Activated T-helper 2 cell treated with anti-CD3 and anti-CD28 coated beads, Interferon-gamma antibody, Interleukin-2, Interleukin-4, amounts not matched to agents 10 μg/mL and 5 μg/mL and 100 μg/mL, durations not matched to agents 14 hours and 24 hours and 36 hours (primary cell): ENCODE results near the gene ZNF764. TPM values are rescaled to one million over a fixed set of nuclear protein-coding genes. Genes with fewer than 3 reads are reported as not detected.

Experiments
- DNase-seq: peaks from one replicate; pipeline ENCODE4 v3.0.0; 2021; ENCODE audit warnings: low spot score
- H3K27ac Mint-ChIP-seq: one replicate; pipeline ENCODE4 v1.8.0; 2021; ENCODE audit warnings: mixed read lengths
- H3K27me3 Mint-ChIP-seq: one replicate; pipeline ENCODE4 v1.8.0; 2021; ENCODE audit warnings: low read depth, mixed read lengths
- H3K36me3 Mint-ChIP-seq: one replicate; pipeline ENCODE4 v1.8.0; 2021; ENCODE audit warnings: low read depth, mixed read lengths
- H3K4me1 Mint-ChIP-seq: one replicate; pipeline ENCODE4 v1.8.0; 2021; ENCODE audit warnings: low read depth, mixed read lengths
- H3K4me3 Mint-ChIP-seq: one replicate; pipeline ENCODE4 v1.8.0; 2021; ENCODE audit warnings: low read depth, mild to moderate bottlenecking, moderate library complexity, mixed read lengths
- H3K9me3 Mint-ChIP-seq: one replicate; pipeline ENCODE4 v1.8.0; 2021; ENCODE audit warnings: mixed read lengths
- intact Hi-C: fragments of 100-400 bp; cut with micrococcal nuclease; formaldehyde crosslinking; loops from one replicate; pipeline ENCODE4 v1.15.1; 2023
- total RNA-seq: library from RNA; stranded (reverse); gene quantifications from 2 replicates; pipeline ENCODE4 v1.2.3, GENCODE V29; 2022

ZNF764 gene
- total RNA-seq, 1 donor from 2014 or later = 14.6 TPM

DNA sequence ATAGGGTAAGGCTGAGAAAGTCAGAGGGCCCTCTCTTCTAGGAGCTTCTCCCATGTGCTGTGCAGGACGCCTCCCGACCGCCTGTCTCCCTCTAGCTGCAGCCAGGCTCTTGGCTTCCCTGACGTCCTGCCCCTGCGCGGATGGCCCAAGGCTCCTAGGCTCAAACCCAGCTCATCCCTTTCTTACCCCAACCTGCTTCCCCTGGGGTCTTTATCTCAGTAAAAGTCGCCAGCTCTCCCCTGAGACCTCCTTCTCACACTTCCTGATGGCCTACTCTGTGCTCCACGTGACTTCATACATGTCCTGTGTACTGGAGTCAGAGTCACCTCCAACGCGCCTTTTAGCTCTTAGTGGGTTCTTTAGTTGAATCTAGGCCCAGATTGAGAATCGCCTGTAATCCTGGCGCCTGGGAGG lies 22.4 kb downstream of the ZNF764 start:
- DNase-seq = peak; percentile 62
- H3K9me3 Mint-ChIP-seq = no peaks in the 10 kb centered on the region
- peaks cover 42% of the 10 kb centered on the region for H3K36me3 Mint-ChIP-seq

DNA sequence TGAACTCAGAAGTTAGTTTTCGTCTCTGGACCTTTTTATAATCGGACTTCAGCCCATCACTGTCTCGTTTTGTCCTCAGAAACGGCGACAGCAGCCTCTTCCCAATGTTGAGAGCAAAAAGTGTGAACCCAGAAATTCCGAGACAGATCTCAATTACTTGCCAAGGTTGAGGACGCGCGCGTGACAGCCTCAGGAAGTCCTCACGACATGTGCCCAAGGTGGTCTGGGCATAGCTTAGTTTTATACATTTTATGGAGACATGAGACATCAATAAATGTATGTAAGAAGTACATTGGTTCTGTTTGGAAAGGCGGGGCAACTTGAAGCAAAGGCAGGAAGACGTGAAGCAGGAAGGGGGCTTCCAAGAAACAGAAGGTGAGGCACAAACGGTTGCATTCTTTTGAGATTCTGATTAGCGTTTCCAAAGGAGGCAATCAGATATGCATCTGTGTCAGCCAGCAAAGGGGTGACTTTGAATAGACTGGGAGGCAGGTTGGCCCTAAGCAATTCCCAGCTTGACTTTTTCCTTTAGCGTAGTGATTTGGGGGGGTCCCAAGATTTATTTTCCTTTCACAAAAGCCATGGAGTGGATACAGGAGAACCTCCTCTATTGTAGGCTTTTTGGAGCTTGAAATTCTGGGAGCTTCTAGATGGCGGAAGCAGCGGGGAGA lies 22.9 kb downstream of the ZNF764 start:
- Mint-ChIP-seq H3K4me1 (peaks cover 23% of the 10 kb centered on the region), H3K27me3 (no peaks in the 10 kb centered on the region), H3K27ac (peak overlapping the region; percentile 100), H3K9me3 (no peaks in the 10 kb centered on the region), H3K36me3 (peaks cover 42% of the 10 kb centered on the region), H3K4me3 (peak overlapping the region; percentile 99)
- intact Hi-C loops = loop anchor here (1.0 to 5.0 kb wide), 6 partner anchors 8 to 92 kb away; partner anchors contain the start of genes ZNF764 and ZNF785
- no peak for DNase-seq

More for the DNA sequence above, 22.4 kb downstream of the ZNF764 start:
- Mint-ChIP-seq H3K4me3 (peak overlapping the region; percentile 99), H3K4me1 (peaks cover 21% of the 10 kb centered on the region), H3K27me3 (no peaks in the 10 kb centered on the region), H3K27ac (peak overlapping the region; percentile 100)
- intact Hi-C loops = loop anchor here (1.0 to 5.0 kb wide), 6 partner anchors 8 to 92 kb away; partner anchors contain the start of genes ZNF764 and ZNF785

DNA sequence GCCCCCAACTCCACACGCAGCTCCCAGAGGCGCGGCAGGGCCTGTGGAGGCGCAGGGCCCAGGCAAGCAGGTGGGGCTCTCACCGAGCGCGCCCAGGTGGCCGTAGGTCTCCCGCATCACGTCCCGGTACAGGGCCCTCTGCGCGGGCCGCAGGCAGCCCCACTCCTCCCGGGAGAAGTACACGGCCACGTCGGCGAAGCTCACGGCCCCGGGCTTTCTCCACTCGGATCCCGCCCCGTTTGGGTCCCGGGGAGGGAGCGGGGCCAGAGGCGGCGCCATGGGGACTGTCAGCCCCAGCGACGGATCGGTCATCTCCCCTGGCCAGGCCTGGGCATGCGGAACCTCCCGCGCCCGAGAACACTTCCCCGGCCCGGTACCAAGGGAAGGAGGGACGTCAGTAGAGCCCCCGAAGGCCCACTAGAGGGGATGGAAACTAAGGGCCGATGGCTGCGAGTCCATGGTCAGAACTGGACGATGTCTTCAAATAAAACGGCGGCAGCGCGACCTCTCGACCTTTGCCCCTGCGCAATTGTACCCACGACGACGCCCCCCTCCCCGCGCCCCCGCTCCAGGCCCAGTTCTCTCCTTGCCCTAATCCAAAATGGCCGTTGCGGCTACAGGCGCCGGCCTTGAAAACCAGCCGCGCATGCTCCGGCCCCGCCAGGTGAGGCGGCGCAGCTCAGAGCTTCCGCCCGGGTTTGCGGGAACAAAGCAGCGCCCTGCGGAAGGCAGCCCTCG lies 23.6 kb downstream of the ZNF764 start, which contains the start of gene ZNF747:
ZNF747 (minus strand) TSS at position 491 of the 738 bp plus-strand sequence; CDS start at position 312, 179 bp downstream.
- H3K4me3 Mint-ChIP-seq = peak within 1 kb of the TSS; percentile 99
- H3K27ac Mint-ChIP-seq = peak within 1 kb of the TSS; percentile 100
- intact Hi-C loops = loop anchor here (1.0 to 5.0 kb wide), 6 partner anchors 7 to 93 kb away; partner anchors contain the start of genes ZNF764 and ZNF785
- no peaks in the 10 kb centered on the region for H3K9me3 Mint-ChIP-seq
- peaks cover 42% of the 10 kb centered on the region for H3K36me3 Mint-ChIP-seq
- no peaks in the 10 kb centered on the region for H3K27me3 Mint-ChIP-seq
- H3K4me1 Mint-ChIP-seq = peaks cover 27% of the 10 kb centered on the region
- DNase-seq = peak; percentile 86

DNA sequence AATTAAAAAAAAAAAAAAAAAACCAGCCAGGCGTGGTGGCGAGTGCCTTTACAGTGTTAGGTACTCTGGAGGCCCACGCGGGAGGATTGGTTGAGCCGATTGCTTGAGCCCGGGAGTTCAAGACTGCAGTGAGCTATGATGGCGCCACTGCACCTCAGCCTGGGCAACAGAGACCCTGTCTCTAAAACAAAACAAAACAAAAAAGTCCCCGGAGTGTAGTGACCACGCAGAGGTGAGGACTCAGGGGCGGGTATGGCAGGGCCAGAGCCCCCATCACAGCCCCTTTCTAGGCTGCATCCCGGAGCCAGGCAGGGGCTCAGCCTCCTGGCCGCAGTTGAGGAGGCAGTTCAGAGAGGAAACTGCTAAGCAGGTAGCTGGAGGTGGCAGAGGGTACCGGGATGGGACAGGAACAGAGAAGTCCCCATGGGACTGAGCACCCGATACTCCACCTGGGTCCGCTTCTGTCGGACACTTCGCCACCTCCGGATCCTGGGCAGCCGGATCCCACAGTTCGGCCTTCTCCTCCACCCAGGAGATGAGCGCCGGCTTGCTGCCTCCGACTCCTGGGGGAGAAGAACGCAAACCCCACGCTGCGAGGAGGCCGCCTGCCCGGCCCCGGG lies 24.3 kb downstream of the ZNF764 start:
- intact Hi-C loops = loop anchor here (2.0 kb wide), 1 partner anchor 65 kb away; no protein-coding TSS in a partner anchor
- Mint-ChIP-seq H3K4me3 (peak overlapping the region; percentile 99), H3K27me3 (no peaks in the 10 kb centered on the region), H3K9me3 (no peaks in the 10 kb centered on the region), H3K36me3 (peaks cover 42% of the 10 kb centered on the region), H3K27ac (peak overlapping the region; percentile 92), H3K4me1 (peaks cover 27% of the 10 kb centered on the region)
- no peak for DNase-seq

DNA sequence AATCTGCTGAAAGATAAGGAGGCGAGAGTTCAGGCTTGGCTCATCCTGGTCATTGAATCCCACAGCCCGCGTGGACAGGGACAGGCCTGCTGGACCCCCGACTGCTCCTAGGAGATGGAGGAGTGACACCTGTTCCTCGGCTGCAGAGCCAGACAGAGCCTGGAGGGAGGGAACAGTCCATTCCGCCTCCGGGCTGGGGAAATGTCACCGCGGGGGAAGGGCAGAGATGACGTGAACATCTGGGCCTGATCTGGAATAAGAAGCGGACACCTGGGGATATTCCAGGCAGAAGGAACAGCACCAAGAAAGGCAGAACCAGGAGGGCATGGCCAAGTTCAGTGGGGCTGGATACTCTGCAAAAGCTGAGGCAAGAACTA lies 25.0 kb downstream of the ZNF764 start:
- Mint-ChIP-seq H3K27ac (peak overlapping the region; percentile 81), H3K9me3 (no peaks in the 10 kb centered on the region), H3K4me3 (peak overlapping the region; percentile 81), H3K4me1 (peaks cover 31% of the 10 kb centered on the region), H3K36me3 (peaks cover 41% of the 10 kb centered on the region), H3K27me3 (no peaks in the 10 kb centered on the region)
- intact Hi-C loops = no loop called here
- DNase-seq = no peak

DNA sequence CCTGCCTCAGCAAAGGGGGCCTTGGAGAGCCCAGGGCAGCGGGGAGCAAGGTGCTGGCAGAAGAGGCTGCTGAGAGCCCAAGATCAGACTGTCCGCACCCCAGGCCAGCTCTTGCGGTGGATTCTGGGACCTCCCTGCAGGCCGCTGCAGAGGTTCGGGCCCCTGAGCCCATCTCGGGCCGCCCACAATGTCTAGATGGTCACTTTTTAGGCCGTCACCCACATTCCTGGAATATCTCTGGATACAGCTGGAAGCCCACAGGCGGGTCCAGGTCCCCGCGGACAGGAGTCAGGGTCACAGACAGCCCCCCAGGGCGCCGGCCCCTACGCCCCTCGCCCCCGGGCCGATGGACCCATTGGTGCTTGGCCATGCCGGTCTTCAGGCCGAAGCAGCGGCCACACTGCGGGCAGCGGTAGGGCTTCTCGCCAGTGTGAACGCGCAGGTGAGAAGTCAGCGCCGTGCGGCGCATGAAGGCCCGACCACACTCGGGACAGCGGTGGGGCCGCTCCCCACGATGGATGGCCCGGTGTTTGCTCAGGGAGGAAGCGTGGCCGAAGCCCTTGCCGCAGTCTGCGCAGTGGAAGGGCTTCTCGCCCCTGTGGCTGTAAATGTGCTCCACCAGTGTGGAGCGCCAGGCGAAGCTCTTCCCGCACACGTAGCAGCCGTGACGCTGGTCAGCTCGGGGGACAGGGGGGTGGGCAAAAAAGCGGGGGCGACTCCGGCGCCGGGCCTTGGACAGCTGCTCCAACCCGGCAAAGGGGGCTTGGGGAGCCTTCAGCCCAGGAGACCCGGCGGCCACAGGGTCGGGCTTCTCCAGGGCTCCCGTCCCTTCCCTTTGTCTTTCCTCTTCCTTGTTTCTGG lies 25.7 kb downstream of the ZNF764 start:
- Mint-ChIP-seq H3K27me3 (no peaks in the 10 kb centered on the region), H3K9me3 (no peaks in the 10 kb centered on the region), H3K36me3 (peaks cover 34% of the 10 kb centered on the region), H3K4me1 (peaks cover 33% of the 10 kb centered on the region), H3K27ac (peak overlapping the region; percentile 81), H3K4me3 (peak overlapping the region; percentile 81)
- intact Hi-C loops = no loop called here
- DNase-seq = no peak

DNA sequence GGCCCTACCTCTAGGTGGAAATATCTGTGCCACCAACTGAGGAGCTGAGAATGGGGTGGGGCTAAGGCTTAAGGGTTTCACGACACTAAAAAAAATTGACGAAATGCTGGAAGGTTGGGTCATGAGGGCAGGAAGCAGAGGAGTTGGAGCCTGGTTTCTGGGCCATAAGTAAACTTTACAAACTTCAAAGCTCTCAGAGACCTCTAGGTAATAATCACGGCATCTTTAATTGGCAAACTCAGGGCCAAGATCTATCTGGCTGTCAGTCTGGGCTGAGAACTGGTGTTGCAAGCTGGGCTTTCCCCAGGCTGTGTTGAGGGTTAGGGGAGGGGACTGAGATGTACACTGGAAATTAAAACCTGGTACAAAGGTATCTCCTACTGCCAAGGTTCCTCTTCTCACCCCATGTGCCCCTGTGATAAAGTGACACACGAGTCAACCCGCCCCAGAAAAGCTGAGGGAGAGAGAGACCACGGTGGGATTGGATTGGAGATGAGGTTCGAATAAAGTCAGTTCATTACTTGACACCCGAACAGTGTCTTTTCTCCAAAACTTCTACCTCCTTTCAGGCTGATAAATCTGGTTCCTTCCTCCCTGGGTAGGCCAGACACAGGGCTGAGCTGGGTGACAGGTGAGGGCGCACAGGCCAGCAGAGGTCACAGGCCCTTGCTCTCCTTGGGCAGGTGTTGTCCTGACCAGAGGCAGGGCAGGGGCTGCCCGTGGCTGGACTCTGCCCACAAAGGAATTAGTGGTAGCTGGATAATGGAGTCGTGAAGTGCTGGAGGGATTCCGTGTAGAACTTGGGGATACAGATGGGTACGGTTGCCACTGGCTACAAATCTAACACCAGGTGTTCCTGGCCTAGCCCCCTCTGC lies 27.8 kb downstream of the ZNF764 start:
- intact Hi-C loops = no loop called here
- no peak for DNase-seq
- Mint-ChIP-seq H3K27ac (peak overlapping the region; percentile 22), H3K27me3 (no peaks in the 10 kb centered on the region), H3K9me3 (no peaks in the 10 kb centered on the region), H3K36me3 (peaks cover 20% of the 10 kb centered on the region), H3K4me3 (no peak overlapping the region), H3K4me1 (peaks cover 27% of the 10 kb centered on the region)

DNA sequence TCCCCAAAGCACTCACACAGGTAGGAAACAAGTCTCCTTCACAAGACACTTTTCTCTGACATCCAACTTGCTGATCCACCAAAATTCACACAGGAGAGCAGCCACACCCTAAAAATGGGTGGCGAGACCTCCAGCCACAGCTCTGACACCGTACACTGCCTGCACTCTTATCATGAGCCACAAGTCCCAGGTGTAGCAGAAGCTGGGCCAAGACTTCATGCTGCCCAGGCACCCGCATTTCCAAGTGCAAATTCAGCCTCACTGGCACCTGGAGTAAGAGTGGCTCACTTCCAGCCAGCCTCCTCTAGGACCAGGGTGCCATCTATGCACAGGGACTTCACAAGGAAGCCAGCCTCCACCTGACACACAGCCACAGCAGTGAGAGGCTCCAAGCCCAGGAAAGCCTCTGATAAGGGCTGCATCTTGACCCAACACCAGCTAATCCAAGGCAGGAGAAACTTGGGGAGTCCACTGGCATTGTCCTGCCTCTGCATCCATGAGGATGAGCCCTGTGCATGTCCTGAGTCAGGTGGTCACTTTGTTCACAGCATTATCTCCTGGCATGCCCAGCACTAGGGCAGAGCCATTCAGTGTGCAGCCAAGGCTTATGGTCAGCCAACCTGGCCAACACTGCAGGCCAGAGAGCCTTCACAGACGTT lies 29.2 kb downstream of the ZNF764 start:
- Mint-ChIP-seq H3K9me3 (no peaks in the 10 kb centered on the region), H3K36me3 (peaks cover 14% of the 10 kb centered on the region), H3K27ac (no peak overlapping the region), H3K27me3 (no peaks in the 10 kb centered on the region), H3K4me1 (peaks cover 24% of the 10 kb centered on the region), H3K4me3 (peak overlapping the region; percentile 30)
- DNase-seq = no peak
- intact Hi-C loops = loop anchor here (5.0 kb wide), 3 partner anchors 82 to 157 kb away; partner anchors contain the start of genes DCTPP1, MYL11, SEPHS2 and TBC1D10B

DNA sequence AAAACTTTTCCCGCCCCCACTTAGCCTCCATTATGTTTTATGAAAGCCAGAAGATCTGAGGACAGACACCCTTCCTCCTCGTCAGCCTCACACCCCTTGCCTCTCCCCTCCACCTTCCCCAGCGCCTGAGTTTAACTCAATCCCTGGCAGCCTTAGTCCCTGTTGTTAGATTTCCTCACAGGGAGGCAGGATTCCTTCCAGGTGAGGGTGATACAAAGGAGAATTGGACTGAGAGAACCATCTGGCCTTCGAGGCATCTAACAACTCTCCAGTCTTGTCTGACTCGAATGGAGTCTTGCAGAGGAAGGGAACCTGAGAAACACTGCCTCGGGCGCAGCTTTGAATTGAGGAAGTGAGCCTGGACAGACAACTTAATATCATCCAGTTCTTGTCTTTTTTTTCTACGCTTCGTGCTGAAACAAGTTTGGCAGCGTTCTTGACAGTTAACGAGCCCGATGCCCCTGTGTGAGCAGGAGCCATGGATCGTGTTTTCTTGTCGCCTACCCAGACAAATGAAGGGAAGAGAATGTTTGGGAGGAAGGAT lies 30.5 kb downstream of the ZNF764 start:
- Mint-ChIP-seq H3K4me1 (peaks cover 20% of the 10 kb centered on the region), H3K36me3 (peaks cover 11% of the 10 kb centered on the region), H3K9me3 (no peaks in the 10 kb centered on the region), H3K27me3 (no peaks in the 10 kb centered on the region), H3K4me3 (peak overlapping the region; percentile 84), H3K27ac (peak overlapping the region; percentile 67)
- no peak for DNase-seq
- intact Hi-C loops = loop anchor here (1.0 to 5.0 kb wide), 7 partner anchors 8 to 155 kb away; partner anchors contain the start of genes DCTPP1, FBRS, ITGAL and MYL11

DNA sequence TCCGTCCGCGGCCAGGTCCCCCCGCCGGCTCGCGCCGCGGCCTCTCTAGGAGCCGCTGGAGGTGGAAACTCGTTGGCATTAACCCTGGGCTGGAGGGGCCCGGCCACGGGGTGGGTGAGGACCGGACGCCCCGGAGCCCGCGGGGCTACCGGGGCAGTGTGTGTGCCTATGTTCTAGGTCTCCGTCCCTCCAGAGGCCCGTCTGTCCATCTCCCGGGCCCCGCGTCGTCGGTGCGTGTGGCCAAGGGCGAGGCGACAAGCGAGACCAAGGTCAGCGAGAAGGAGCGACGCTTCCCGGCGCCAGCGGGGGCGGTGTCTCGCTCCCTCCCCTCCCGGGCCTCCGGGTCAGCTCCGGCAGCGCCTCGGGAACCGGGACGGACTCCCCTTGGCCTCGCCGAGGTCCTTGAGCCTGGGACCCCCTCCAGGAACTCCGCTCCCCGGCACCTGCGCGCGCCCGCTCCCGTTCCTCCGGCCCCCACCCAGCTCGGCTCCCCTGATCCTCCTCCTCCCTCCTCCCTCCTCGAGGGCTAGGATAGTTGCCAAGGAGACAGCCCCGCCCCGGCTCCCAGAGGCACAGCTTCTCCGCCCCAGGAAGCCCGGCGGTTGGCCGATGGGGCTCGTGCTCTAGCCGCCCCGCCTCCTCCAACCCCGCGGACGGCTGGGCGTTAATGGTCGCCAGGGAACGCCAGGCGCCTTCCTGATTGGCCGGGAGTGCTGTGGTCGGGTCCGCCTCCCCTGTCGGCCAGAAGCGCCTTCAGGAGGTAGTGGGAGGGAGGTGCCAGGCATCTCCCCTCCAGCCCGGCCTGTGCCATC lies 31.1 kb downstream of the ZNF764 start:
- Mint-ChIP-seq H3K27ac (peak overlapping the region; percentile 67), H3K27me3 (no peaks in the 10 kb centered on the region), H3K9me3 (no peaks in the 10 kb centered on the region), H3K36me3 (peaks cover 14% of the 10 kb centered on the region), H3K4me1 (peaks cover 23% of the 10 kb centered on the region), H3K4me3 (peak overlapping the region; percentile 84)
- intact Hi-C loops = loop anchor here (1.0 to 5.0 kb wide), 7 partner anchors 8 to 155 kb away; partner anchors contain the start of genes DCTPP1, FBRS, ITGAL and MYL11
- peak; percentile 94 for DNase-seq
